ENCODE data around the gene JAG2. TPM values are rescaled to one million over a fixed set of nuclear protein-coding genes. Genes with fewer than 3 reads are reported as not detected.

The JAG2 gene
- total RNA-seq, 2 donors from 2014 or later, result 22.4 to 25.5 TPM

DNA sequence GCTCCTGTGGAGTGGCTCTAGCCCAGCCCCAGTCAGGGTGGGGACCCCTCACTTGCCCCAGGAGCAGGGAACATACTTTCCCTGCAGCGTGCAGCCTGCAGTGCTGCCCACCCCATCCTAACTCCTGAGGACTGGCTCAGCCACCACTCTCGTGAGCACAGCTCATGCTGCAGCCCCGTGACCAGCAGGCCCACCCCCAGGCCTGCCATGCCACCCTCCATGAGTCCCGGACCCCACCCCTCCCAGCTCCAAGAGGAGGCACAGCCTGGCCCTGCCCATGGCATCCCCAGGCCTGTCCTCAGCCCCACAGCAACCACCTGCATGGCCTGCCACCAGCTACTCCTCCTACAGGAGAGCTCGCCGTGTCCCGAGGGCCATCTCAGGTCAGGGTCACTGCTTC, 3.9 kb upstream of the JAG2 start:
- no peak for DNase-seq

DNA sequence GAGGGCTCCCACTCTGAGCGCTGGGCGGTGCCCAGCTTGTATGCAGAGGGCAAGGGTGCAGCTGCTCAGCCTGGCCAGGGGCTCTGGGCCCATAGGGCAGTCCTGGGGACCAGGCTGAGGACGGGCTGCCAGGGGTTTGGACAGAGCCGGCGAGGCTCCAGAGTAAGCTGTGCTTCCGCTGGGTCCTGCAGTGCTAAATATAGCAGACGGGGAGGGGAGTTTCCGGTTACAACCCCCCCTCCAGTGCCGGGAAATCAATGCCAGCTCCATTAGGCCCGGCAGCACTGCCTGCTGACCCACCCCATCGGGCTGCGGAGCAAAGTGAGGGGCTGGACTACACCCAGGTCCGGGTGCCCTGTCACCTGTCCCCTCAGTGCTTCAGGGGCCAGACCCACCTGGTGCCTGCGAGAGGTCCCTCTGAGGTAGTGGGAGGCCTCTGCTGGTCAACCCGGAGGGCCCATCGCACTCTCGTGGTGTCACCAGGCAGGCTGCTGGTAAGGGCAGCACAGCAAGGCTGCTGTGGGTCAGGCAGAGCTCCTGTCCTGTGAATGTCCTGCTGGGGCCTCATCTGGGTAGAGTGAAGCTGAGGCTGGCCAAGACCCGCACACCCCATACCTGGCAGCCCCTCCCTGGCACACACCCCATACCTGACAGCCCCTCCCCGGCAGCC, 2.6 kb upstream of the JAG2 start:
- DNase-seq (no peak), ATAC-seq (peak; percentile 12 to 31)
- intact Hi-C loops (cut with DNase I), result loop anchor here in 1 of 2 donors (5.0 kb wide), 1 partner anchor 79 kb away; no protein-coding TSS in a partner anchor

More for the DNA sequence above, 3.9 kb upstream of the JAG2 start:
- ATAC-seq, result no peak
- intact Hi-C loops (cut with DNase I), result loop anchor here in 1 of 2 donors (5.0 kb wide), 1 partner anchor 80 kb away; no protein-coding TSS in a partner anchor

DNA sequence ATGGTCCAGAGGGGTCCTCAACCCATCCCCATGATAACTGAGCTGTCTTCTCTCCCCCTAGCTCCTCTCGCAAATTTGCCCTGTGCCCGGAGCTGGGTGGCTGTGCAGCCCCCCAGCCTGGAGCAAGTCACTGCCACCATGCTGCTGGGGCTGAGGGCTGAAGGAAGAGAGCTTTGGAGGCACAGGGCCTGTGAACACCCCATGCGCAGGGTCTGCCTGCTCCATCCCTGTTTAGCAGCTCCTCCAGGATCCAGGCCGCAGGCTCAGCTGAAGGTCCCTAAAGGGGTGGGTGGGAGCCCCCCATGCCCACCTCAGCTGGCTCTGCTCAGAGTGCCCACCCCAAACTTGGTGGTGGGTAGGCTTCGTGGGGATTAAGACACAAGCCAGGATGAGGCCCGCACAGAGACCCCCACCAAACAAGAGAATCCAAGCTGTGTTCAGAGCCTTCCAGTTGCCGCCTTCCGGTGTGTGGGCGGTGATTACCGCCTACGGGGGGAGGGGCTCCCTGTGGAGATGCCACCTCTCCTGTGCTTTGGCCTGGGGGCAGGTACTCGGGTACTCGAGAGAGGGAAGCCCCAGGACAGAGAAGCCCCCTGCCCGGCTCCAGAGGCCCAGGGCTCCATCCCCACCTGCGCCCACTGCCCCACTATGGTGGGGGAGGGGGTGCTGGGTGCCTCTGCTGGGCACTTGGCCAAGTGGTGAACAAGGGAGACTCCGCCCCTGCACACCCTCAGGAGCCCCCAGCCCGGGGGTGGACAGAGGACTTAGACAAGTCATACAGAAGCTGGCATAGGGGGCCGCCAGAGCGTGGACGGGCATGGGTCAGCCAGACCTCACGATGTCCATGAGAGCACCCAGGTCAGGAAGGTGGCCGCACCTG, 1.4 kb upstream of the JAG2 start:
- ATAC-seq (no peak), DNase-seq (no peak)
- intact Hi-C loops (cut with DNase I), result loop anchor here in 1 of 2 donors (5.0 kb wide), 1 partner anchor 78 kb away; no protein-coding TSS in a partner anchor

DNA sequence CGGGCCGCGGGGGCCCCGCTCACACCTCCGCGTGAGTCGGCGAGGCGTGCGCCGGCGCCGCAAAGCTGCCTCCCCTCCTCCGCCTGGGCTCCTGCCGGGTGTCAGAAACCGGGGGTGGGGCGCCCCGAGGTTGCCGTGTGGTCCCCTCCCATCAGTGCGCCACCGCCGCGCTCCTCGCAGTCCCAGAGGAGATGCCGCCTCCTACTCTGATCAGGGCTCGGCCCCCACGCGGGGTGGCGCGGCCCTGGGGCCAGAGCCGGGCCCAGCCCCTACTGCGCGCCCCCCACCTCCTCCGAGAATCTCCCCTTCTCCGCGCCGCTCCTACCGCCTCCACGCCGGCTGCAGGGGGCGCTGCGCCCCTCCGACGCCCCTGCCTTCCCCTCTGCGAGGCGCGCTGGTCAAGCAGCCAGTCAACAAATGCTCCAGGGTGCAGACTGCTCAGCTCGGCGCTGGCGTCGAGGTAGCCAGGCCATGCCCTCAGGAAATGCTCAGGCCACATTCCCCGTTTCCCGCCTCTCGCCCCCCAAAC, 467 bp upstream of the JAG2 start:
- intact Hi-C loops (cut with DNase I), result no loop called here
- DNase-seq, result no peak
- peak; percentile 12 to 17 for ATAC-seq

DNA sequence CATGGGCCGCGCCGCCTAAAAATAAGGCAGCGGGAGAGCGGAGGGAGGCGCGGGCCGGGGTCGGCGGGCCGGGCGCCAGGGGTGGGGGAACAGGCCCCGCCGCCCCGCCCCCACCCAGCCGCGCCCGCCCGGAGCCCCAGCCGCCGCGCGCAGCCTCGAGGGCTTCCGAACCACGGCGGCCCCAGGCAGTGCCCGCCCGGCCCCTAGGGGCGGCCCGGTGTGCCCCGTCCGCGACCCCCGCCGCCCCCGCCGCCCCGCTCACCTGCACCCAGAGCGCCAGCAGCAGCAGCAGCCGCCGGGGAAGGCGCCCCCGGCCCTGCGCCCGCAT, 519 bp downstream of the JAG2 start:
- DNase-seq, result no peak

DNA sequence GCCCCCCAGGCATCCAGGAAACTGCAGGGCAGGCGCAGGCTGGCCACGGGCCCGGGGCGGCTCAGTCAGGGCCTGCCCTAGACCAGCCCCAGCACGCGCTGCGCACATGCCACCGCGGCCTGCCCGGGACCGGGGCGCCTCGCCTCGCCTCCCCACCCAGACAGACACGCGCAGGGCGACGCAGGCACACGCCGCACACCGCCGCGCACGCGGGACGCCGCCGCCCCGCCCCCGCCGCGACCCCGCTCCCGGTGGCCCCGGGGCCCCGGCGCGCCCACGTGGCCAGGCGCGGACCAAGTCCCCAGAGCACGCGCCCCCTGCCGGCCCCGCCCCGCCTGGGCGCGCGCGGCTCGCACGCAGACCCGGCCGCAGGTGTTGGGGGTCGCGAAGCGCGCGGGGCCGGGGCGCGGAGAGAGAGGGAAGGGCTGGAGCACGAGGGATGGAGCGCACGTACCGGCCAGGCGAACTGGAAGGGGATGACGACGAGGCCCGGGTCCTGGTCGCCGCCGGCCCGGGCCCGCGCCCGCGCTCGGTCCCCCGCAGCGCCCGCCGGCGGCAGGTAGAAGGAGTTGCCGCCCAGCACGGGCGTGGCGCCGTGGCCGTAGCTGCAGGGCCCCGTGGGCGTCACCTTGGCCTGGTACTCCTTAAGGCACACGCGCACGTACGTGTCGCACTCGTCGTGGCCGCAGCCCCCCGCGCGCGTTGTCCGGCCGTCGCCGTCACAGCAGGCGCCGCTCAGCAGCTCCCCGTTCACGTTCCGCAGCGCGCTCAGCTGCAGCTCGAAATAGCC, 1.1 kb downstream of the JAG2 start:
- DNase-seq (no peak), ATAC-seq (peak in 1 of 2 donors; percentile 25)
- intact Hi-C loops (cut with DNase I), result no loop called here

More for the DNA sequence above, 519 bp downstream of the JAG2 start:
- intact Hi-C loops (cut with DNase I), result no loop called here
- ATAC-seq, result no peak

DNA sequence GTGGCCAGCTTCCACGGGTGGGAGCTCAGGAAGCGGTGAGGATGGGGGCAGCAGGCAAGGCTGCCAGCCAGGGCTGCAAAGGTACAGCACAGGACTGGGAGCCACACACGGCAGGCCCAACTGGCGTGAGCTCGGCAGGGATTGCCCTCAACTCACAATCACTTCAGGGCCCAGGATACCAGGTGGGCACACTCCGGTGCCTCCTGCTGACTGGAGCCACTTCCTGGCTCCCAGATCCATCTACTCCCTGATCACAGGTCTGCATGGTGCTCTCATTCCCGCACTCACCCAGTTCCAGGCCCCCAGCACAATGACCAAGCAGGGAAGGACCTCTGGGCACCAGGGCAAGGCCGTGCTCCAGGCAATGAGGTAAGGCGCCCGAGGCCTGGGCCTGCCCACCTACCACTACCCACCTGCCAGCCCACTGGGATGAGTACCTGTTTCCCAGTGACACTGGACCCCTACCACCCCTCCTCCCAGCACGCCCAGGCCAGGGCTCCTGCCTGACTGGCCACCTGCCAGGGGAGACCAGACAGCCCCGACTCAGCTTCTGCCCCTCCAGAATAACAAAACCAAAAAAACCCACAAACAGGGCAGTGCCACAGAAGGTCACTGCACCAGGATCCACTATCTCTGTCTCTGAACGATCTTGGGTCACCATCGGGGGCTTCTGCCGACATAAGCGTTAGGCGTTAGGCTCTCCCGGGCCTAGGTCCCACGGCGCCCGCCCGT, 1.8 kb downstream of the JAG2 start:
- DNase-seq (no peak), ATAC-seq (no peak)
- intact Hi-C loops (cut with DNase I), result no loop called here

DNA sequence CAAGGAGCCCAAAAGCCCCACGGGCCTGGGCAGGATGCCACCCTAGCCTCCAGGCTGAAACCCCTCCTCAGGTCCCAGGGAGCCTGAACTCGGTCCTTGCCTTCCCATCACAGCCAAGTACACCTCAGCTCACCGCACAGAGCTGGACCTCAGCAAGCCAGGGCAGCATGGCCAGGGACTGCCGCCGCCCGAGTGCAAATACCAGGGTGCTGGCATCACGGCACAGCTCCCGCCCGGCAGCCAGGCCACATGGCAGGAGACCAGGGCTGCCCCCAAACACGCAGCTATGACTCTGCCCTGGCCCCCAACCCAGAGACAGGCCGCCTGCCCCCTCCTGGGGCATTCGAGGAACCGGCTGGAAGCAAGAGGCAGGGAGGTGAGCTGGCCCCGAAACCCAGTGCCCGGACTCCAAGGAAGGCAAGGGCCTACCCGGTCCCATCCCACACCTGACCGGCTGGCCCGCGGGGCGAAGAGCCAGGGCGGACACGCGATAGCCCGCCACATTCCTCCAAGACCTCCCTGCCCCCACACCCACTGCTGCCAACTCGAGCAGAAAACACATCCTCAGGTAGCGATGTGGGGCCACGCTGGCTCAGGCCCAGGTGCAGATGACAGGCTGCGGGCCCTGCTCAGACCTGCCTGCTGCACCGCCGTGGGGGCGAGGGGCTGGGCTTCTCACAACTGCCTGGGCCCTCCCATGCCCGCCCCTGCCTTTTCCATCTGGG, 2.7 kb downstream of the JAG2 start:
- intact Hi-C loops (cut with DNase I), result no loop called here
- ATAC-seq, result no peak
- DNase-seq, result no peak

DNA sequence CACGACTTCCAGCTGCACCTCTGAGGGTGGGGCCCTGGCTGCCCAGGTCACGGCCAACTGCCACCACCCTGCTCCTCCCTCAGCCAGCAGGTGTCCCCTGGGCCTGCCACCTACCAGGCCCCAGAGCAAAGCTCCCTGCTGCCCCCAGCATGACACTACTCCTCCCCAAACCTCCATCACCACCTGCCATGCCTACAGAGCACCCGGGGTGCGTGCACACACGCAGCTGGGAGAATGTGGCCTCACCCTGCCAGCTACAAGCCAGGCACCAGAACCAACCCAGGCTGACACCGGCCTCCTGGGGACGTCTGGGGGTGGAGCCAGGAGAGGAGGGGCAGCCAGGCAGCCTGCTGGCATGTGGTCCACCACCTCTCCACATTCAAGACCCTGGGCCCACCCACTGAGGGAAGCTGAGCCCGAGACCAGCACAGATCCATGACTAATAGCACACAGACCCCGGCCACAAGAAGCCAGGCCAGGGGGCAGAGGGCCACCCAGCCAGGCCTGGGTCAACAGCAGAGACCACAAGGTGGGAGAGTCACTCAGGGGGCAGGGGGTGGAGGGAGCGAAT, 3.4 kb downstream of the JAG2 start:
- intact Hi-C loops (cut with DNase I), result no loop called here
- DNase-seq (no peak), ATAC-seq (no peak)

DNA sequence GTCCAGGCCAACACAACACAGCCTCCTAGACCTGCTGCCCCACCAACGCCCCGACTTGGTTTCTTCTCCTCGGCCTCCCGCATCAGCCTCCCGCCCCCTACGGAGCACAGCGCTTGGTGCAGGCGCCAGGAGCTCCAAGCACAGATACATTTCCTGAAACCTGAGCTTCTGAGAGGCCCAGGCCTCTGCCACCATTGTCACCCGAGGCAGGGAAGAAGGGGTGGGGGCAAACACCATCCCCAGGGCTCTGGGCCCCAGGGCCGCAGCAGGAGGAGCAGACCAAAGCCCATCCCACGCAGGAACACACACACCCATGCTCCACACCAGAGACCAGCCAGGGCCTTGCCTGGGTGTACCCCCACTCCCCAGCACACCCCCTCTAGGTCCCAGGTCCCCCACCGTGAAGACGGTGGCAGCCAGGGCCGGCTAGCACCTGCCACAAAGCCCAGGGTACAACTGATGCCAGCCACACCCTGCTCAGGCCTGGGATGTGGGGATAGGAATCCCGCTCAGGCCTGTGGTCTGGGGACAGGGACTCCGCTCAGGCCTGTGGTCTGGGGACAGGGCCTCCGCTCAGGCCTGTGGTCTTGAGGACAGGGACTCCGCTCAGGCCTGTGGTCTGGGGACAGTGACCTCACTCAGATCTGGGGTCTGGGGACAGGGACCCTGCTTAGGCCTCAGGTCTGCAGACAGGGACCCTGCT, 5.4 kb downstream of the JAG2 start:
- ATAC-seq, result no peak
- intact Hi-C loops (cut with DNase I), result no loop called here
- no peak for DNase-seq

DNA sequence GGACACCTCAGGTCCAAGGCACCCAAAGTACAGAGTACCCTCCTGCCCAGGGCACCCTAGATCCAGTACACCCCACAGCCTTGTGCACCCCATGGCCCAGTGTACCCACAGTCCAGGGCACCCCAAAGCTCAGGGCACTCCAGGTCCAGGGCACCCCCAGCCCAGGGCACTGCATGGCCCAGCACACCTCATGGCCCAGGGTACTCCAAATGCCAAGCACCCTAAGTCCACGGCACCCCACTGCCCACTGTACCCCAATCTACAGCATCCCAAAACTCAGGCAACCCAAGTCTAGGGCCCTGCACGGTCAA, 6.0 kb downstream of the JAG2 start:
- DNase-seq (no peak), ATAC-seq (no peak)
- intact Hi-C loops (cut with DNase I), result no loop called here

DNA sequence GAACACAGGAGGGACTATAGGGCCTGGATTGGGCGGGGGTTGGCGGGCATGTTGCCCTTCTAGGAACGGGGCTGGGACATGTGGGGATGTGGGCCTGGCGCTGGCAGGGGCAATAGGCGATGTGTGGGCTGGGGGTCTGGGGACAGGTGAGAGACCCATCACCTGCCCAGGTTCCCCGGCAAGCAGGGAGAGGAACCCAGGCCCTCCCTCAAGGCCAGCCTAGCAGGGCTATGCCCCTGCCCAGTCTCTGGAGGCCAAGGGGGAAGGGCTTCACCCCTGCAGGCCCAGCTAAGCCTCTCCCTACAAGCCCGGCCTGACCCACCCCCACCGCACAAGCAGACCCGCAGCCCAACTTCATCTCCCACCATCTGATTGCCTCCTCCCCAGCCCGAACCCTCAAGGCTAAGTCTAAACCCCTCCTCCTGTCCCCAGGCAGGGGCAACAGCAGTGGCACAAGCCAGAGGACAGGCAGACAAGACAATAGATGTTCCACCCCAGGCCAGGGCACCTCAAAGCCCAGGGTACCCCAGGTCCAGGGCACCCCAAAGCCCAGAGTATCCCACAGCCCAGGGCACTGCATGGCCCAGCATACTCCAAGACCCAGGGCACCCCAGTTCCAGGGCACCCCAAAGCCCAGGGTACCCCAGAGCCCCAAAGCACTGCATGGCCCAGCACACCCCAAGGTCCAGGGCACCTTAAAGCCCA, 6.5 kb downstream of the JAG2 start:
- ATAC-seq (peak in 1 of 2 donors; percentile 49), DNase-seq (no peak)
- intact Hi-C loops (cut with DNase I), result no loop called here

DNA sequence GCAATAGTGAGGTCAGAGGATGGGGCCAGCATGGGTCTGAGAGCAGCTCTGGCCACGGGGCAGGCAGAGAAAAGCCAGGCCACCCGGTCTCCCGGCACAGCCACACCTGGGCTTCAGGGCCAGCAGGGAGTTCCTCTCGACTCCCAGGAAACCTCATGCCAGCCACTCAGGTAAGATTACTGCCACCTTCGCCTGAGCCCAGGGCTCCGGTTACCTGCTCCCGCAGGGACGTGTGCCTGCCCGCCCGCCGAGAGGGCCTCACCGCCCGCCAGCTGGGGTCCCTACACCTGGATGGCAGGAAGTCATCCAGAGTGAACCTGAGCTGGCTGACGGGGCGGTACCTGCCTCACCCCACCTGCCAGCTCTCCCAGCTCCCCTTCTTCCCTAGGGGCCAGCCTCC, 7.3 kb downstream of the JAG2 start:
- intact Hi-C loops (cut with DNase I), result no loop called here
- ATAC-seq, result no peak
- no peak for DNase-seq

DNA sequence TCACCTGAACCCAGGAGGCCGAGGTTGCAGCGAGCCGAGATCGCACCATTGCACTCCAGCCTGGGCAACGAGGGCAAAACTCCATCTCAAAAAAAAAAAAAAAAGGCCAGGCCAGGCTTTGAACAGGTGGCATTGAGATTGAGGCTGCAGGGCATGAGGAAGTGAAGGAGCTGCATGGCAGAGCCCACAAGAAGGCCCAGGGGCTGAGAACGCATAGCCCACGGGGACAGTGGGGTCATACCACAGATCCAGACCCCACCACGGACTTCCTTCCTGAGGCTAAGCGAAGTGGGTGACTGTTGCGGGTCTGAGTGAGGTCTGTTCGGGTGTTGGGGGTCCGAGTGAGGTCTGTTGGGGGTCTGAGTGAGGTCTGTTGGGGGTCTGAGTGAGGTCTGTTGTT, 7.8 kb downstream of the JAG2 start:
- DNase-seq (no peak), ATAC-seq (no peak)
- intact Hi-C loops (cut with DNase I), result no loop called here

DNA sequence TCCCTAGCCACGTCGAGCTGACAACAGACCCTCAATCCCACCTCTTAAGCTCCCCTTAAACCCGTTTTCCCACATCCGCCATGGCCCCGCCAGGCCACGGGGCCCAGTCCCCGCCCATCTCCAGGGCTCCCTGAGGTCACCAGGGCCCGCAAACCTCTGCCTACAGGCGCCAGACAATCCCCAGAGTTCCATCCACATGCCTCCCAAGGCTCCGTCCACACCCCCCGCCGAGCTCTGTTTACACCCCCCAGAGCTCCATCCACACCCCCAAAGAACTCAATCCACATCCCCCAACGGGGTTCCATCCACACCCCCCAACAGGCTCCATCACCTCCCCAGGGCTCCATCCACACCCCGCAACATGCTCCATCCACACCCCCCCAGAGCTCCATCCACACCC, 9.2 kb downstream of the JAG2 start:
- intact Hi-C loops (cut with DNase I), result no loop called here
- no peak for DNase-seq
- ATAC-seq, result no peak

DNA sequence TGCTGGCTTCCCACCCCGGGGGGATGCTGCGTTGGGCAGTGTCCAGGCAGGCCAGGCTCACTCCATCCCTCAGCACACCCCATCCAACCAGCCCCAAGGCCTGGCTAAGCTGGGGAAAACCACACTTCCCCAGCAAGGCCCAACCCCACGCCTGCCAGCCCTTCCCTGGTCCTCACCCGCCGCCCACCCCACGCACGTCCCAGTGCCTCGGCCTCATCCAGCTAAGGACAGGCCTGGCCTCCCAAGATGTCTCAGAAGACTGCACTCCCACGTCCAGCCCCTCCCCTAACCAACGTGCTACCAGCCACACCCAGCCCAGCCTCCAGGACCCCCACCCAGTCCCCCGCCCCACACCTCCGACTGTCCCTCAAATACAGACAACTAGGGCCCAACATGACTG, 9.8 kb downstream of the JAG2 start:
- ATAC-seq, result no peak
- intact Hi-C loops (cut with DNase I), result no loop called here
- DNase-seq, result no peak

DNA sequence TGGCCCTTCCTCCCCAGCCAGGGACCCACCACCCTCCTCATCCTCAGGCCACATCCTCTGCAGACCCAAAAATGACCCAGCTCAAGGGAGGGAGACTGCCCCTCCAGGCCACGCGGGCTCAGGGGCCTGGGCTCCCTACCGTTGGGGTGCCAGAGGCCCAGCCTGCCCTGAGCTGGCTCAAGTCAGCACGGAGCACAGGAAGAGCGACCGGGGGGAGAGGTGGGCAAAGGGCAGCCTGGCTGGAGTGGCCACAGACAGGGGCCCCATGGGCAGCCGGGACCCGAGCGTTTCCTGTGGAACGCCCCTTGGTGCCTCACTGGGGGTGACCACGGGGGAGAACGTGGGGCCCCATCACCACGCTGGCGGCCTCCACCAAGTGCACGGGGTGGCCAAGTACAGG, 10.7 kb downstream of the JAG2 start:
- ATAC-seq (no peak), DNase-seq (no peak)
- intact Hi-C loops (cut with DNase I), result no loop called here

Data from left cardiac atrium (tissue), 4 donors.